CD4-positive, alpha-beta T cell treated with Interleukin-17A for 1 hour (primary cell): ENCODE measurements around the gene PLD3.

ENCODE experiments used
- DNase-seq: peaks from one replicate; pipeline ENCODE4 v3.0.0-alpha.2; 2020

PLD3 gene

DNA sequence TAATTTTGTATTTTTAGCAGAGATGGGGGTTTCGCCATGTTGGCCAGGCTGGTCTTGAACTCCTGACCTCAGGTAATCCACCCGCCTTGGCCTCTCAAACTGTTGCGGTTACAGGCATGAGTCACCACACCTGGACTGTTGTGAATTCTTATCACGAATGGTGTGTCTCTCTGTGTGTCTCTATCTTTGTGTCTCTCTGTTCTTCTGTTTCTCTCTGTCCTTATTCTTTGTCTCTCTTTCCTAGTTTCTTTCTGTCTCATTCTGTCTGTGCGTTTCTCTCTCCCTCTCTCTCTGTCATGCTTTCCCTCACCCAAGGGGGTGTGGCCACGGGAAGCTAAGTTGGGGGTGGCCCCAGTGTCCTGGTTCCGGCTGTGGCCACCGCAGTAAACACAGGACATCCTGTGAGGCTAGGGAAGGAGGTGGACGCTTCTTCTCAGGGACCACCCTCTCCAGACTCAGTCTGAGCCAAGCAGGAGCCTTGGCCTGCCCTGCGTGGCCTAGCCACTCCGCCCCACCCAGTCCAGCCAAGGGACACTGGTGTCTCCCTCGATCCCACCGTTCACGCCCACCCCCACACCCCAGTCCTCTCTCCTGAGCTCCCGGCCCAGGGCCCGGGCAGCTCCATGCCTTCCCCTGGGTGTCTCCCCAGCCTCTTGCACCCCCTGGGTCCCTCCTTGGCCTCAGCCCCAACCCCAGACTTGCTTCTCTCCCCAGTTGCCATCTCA lies 68.6 kb downstream of the PLD3 start:
- no peak for DNase-seq

DNA sequence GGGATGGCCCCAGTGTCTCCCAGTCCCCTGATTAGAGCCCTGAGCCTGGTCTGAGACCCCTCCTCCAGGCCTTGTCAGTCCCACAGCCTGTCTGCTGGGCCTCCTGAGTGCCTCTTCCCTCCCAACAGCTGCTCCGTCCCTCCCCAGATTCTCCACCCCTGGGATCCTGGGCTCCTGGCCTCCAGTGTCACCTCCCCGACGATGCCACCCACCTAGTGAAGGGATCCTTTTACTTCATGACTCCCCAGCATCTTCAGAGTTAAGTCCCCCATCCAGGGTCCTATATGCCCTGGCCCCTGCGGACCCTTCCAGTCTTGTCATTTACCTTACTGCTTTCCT lies 69.1 kb downstream of the PLD3 start:
- no peak for DNase-seq

DNA sequence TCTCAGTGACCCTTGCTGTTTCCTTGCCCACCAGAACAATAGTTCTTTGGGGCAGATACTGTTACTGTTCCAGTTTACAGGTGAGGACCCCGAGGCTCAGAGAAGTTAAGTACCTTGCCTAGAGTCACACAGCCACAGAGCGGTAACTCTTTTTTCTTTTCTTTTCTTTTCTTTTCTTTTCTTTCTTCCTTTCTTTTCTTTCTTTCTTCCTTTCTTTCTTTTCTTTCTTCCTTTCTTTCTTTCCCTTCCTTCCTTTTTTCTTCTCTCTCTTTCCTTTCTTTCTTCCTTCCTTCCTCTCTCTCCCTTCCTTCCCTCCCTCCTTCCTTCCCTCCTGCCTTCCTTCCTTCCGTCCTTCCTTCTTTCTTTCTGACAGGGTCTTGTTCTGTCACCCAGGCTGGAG lies 69.5 kb downstream of the PLD3 start:
- DNase-seq = no peak

DNA sequence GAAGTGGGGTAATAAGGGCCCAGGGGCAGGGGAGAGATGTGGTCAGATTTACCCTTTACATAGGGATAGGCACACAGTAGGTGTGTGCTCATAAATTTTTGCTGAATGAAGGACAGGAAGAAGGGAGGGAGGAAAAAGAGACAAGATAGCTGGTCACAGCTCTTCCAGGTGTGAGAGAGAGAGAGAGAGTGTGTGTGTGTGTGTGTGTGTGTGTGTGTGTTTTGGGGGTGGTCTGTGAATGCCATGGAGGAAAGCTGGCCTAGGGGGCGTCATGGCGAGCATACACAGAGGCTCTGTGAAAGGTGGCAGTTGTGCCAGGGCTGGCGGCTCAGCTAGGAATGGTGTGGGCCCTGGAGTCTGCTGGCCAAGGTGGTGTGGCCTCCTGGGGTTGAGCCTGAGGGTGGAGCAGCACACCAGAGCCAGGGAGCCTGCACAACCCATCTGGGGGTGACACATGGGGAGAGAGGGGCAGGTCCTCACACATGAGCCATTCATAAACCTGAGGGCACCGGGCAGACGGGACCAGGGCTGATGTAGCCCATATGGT lies 70.6 kb downstream of the PLD3 start:
- DNase-seq = no peak

DNA sequence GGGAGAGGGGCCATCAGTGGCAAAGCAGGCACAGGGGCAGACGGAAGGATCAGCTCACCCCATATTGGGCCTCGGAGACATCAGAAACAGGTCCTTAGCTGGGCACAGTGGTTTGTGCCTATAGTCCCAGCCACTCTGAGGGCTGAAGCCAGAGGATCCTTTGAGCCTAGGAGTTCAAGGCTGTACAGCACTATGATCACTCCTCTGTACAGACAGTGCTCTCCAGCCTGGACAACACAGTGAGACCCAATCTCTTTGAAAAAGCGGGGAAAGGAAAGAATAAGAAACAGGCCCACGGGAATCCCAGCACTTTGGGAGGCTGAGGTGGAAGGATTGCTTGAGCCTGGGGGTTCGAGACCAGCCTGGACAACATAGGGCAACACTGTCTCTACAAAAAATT lies 71.3 kb downstream of the PLD3 start:
- DNase-seq = no peak

DNA sequence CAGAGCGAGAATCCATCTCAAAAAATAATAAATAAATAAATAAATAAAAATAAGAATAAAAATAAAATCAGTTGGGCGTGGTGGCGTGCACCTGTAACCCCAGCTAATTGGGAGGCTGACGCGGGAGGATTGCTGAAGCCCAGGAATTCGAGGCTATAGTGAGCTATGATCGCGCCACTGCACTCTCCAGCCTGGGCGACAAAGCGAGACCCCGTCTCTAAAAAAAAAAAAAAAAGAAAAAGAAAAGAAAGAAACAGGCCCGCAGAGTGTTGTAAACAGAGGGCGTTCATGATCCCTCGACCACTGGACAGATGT lies 71.9 kb downstream of the PLD3 start:
- no peak for DNase-seq

DNA sequence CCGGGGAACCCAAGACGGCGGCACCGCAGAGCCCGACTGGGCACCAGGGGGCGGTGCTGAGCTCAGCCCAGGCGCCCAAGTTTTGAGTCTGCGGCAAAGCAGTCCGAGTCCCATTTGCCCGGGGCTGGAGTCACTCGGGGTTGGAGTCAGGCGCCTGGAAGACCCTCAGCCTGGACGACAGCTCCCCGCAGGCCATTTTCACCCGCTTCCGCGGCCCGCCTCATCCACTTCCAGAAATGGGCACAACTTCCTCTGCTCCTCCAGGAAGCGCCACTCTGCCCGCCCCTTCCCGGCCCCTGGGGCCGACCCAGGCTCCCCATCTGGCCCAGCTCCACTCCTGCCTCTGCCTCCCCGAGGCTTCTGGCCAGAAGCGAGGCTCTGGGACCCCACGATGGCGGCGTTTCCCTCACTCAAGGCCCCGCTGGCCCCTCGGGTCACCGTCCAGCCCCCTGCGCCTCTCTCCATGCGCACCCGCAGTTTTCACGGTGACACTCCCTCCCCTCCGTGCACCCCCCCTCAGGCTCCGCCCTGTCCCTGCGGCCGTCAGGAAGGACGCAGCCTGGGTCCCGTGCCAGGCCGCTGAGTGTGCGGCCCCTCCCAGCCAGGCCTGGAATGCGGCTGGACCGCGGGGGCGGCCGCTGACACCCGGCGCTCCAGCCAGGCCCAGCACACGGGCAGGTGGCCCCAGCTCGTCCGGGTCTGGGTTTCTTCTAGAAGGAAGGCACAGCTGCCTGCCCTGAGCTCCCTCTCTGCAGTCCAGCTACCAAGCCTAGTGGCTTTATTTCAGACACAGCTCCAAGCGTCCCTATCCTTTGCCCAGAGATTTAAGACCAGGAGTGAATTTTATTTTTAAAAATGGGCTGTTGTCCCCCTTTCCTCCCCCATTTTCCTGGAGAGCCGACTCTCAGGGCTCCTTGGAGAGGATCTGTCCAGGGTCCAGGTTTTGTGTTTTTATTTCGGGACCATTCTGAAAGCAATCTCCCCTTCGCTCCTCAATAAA lies 72.6 kb downstream of the PLD3 start:
- peak; percentile 78 for DNase-seq

DNA sequence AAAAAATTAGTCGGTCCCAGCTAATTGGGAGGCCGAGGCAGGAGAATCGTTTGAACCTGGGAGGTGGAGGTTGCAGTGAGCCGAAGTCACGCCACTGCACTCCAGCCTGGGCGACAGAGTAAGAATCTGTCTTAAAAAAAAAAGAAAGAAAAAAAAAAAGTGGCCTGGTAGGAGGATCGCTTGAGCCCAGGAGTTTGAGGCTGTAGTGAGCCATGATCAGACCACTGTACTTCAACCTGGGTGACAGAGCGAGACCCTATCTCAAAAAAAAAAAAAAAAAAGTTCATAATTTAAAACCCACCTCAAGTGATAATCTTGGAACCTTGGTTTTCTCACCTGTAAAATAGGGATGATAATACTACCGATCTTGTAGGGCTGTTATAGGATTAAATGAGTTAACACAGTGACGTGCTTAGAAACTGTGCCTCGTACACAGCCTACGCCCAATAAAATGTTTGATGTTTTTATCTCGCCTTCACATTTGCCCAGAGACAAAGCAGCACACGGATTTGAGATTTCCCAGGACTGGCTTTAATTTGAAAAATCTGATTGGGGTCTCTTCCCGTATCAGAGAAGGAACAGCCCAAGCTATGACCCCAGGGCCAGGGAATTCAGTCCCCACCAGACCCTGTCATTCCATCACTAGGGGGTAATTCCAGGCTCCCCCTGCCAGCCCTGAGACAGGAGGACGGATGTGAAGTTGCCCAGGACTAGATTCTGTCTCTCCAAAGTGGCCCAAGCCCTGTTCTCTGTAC lies 73.7 kb downstream of the PLD3 start:
- DNase-seq = no peak

DNA sequence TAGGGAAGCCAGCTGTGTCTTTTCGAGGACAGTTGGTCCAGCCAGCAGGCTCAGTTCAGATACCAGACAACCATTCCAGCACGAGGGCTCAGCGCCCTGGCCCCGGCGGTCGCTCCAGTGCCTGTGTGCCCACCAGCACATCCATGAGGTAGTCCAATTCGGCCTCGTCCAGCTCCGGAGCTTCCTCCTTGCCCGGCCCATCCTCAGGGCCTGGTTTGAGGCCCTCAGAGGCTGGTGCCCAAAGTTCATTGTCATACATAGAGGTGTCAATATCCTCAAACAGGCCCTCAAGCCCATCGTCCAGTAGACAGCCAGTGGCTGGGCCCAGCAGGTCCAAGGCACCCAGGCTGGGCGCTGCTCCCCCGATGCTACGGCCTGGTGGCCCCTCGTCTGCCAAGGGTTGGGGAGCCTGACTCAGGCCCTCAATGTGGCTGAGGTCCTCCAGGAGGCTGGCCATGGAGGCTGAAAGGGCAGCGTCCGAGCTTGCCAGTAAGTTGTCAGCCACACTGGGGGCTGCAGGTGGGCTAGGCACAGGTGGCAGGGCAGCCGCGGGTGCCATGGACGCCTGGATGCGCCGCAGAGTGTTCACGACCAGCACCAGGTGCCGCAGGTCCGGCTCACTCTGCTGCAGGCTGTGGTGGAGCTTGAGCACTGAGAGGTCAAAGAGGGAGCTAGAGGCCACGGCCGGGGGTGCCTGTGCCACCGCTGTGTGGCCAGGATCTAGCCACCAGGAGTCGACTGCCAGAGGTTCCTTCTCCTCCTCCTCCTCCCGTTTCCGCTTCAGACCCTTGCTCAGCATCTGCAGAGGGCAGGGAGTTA lies 74.5 kb downstream of the PLD3 start:
- DNase-seq = no peak

DNA sequence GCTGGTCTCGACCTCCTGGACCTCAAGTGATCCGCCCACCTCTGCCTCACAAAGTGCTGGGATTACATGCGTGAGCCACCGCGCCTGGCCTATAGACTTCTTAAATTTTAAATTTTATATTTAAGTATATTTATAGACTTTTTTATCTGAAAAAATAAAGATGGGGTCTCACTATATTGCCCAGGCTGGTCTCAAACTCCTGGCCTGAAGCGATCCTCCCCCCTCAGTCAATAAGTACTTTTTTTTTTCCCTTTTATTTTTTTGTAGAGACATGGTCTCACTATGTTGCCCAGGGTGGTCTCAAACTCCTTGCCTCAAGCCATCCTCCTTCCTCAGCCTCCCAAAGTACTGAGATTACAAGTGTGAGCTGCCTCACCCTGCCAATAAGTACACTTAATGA lies 75.4 kb downstream of the PLD3 start:
- no peak for DNase-seq

DNA sequence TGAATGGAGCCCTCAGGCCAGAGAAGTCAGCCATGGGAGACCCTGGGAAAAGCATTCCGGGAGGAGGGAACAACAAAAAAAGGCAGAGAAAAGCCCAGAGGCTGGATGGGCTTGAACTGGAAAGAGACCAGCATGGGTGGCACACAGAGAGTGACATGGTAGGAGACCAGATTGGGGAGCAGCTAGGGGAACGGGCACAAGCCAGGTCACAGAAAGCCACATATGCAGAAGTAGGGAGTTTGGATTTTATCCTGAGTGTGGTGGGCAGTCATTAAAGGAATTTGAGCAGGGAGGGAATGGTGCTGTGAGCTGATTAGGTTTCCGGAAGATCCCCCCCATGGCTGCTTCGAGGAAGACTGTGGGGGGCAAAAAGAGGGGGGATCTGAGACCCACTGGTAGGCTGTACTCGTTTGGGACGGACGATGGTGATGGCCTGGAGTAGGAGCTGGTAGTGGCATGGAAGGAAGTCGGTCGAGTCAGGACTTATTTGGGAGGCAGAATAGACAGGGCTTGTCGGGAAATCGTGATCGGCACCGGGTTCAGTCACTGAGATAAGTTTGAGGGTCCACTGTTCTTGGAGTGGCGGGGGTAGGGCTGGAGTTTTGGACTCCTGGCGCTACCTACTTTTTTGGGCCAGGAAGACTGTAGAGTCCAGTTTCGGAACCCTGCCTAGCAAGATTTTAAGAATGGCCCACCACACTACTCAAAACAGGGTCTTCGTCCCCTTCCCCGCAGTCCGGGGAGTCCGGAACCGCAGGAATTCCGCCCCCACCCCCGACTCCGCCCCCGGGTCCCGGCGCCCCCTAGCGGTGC lies 76.3 kb downstream of the PLD3 start:
- no peak for DNase-seq

DNA sequence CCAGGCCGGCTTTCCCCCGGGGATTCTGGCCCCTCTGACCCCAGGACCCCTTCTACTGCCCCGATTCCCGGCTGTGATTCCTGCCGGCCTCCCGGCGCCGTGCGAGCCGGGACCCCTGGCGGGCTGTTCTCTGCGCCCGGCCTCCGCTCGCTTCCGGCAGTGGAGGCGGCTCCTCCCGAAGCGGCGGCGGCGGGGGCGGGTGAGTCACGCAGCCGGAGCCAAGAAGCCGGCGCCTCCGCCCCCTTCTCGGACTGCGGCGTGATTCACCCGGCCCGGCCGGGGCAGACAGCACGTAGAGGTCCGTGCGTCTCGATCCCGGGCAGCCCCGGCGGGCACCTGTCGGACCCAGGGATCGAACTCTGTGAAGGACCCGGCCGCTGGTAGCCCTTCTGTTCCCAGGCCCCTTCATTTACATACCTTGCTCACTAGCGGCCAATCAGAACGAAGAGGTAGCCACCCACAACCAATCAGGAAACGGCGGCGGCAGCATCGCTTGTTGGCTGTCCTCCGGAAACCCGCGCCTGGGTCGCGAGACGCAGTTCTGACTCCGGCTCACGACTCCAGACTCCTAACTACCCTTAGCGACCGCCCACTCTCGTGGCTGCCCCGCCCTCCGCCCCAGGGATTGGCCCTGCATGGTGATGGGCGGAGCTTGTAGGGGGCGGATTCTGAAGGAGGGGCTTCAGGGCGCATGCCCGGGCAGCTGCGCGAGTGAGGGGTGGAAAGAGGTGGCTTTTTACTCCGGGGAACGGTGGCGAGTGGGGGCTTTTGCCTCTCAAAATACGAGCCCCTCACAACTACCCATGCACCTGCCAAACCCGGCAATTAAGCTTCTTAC lies 77.2 kb downstream of the PLD3 start, which contains the start of gene SERTAD1:
TSS of gene SERTAD1 (minus strand) at position 543 of the 838 bp plus-strand sequence. CDS start 2,446 bp downstream, outside the sequence.
- DNase-seq = peak; percentile 100
